GM12864 (cell line): Measurements from ENCODE around the gene ZMYM2.

Experiments used
- DNase-seq: peaks from one replicate; pipeline ENCODE4 v3.0.0-alpha.2; 2011; ENCODE audit warnings: low read depth
- H3K4me3 ChIP-seq: 2 replicates; pipeline ENCODE4 v1.5.1; 2011; ENCODE audit warnings: mild to moderate bottlenecking, low read depth, low read length, control low read depth
- CTCF ChIP-seq: IDR thresholded peaks from 2 replicates; pipeline ENCODE4 v1.5.1; 2011; ENCODE audit warnings: low read depth, mild to moderate bottlenecking, moderate library complexity, low read length, control low read depth, inconsistent platforms; ENCODE audit errors: missing control alignments

Gene ZMYM2

GRCh38 chr13:19982447-19983043, 24.0 kb downstream of the ZMYM2 start:
- DNase-seq = no peak
- H3K4me3 ChIP-seq = no peak overlapping the region
- TF ChIP-seq CTCF = no peak

GRCh38 chr13:19984430-19985218, 26.1 kb downstream of the ZMYM2 start:
- TF ChIP-seq CTCF = peak; percentile 63
- H3K4me3 ChIP-seq = no peak overlapping the region
- no peak for DNase-seq

- no peak for DNase-seq
These were observed 26.7 kb downstream of the ZMYM2 start for GRCh38 chr13:19985219-19985556.

GRCh38 chr13:19991531-19991930, 33.0 kb downstream of the ZMYM2 start:
- H3K4me3 ChIP-seq = no peak overlapping the region
- DNase-seq = no peak
- no peak for TF ChIP-seq CTCF

More at GRCh38 chr13:19985219-19985556, 26.7 kb downstream of the ZMYM2 start:
- no peak for TF ChIP-seq CTCF
- H3K4me3 ChIP-seq = no peak overlapping the region

- no peak for TF ChIP-seq CTCF
- DNase-seq = no peak
These were observed 34.5 kb downstream of the ZMYM2 start for GRCh38 chr13:19993024-19993423.

GRCh38 chr13:19998960-19999359, 40.4 kb downstream of the ZMYM2 start:
- no peak for DNase-seq
- no peak overlapping the region for H3K4me3 ChIP-seq
- TF ChIP-seq CTCF = no peak

More at GRCh38 chr13:19993024-19993423, 34.5 kb downstream of the ZMYM2 start:
- no peak overlapping the region for H3K4me3 ChIP-seq

GRCh38 chr13:20000062-20000552, 41.6 kb downstream of the ZMYM2 start:
- TF ChIP-seq CTCF = no peak
- DNase-seq = no peak
- no peak overlapping the region for H3K4me3 ChIP-seq
